Measurements from ENCODE around the gene RAB3A.

RAB3A gene, protein sequence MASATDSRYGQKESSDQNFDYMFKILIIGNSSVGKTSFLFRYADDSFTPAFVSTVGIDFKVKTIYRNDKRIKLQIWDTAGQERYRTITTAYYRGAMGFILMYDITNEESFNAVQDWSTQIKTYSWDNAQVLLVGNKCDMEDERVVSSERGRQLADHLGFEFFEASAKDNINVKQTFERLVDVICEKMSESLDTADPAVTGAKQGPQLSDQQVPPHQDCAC

DNA sequence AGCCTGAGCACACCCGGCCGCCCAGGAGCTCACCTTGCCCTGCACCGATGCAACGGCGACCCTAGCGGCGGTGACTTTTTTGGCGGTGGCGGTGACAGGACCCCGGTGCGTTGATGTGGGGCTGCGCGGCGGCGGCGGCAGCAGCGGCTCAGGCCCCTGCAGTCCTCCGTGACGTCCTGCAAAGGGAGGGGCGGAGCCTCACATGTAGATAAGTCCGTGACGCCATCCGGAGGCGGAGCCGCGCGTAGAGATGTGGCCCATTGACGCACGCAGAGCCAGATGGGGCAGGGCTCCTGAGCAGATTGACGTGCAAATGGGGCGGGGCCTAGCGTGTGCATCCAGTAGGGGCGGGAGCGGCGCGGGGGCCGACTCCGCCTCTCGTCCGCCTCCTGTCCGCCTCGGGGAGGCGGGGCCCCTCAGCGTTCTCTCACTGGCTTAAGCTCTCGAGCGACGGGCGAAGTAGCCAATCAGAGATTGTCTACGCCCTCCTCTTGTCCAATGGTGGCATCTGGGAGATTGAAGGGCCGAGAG, at the start of gene RAB3A:
RAB3A (minus strand) TSS at position 180 of the 531 bp plus-strand sequence. CDS start 1,302 bp downstream, outside the sequence.
- peak; percentile 98 to 99 for DNase-seq

DNA sequence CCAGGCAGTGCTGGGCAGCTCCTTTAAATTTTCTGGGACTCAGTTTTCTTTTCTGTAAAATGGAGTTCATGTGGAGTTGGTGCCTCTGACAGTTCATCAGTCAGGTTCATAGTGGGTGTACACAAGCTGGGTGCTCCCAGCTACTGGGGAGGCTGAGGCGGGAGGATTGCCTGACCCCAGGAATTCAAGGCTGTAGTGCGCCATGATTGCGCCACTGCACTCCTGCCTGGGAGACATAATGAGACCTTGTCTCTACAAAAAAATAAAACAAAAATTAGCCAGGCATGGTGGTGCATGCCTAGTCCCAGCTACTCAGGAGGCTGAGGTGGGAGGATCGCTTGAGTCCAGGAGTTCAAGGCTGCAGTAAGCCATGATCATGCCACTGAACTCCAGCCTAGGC, 49.3 kb upstream of the RAB3A start:
- no peak for DNase-seq

DNA sequence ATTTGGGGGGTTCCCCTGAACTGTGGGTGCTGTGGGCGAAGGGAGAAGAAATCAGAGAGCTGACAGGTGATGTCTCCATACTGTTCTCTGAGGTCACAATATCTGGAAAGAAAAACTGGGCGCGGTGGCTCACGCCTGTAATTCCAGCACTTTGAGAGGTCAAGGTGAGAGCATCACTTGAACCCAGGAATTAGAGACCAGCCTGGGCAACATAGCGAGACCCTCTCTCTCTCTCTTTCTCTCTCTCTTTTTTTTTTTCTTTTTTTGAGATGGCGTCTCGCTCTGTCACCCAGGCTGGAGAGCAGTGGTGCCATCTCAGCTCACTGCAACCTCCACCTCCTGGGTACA, 48.5 kb upstream of the RAB3A start:
- no peak for DNase-seq

DNA sequence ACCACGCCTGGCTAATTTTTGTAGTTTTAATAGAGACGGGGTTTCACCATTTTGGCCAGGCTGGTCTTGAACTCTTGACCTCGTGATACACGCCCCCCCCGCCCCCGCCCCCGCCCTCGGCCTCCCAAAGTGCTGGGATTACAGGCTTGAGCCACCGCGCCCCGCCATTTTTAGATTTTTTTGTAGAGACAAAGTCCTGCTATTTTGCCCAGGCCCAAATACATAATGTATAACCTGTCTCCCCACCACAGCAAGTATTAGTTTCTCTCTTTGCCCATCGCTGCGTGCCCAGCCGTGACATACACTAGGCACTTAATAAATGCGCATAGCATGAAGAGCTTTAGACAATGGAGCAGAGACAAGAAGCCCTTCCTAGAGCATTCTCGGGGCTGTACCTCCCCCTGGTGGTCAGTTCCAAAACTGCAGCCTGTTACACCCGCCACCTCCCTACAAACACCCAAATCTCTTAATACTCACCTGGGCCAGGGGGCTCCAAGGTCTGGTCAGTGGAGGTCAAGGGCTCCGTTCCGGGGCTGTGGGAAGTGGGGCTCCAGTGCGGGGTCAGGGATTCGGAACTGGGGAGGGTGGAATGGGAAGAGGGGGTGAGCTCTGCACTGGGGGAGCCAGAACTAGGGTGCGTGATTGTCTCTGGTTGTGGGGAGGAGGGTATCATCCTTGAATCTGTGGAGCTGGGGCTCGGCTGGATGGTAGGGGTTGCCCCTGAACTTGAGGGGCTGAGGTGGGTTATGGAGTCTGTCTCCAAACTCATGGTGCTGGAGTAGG, 47.9 kb upstream of the RAB3A start:
- peak; percentile 22 to 75 for DNase-seq

DNA sequence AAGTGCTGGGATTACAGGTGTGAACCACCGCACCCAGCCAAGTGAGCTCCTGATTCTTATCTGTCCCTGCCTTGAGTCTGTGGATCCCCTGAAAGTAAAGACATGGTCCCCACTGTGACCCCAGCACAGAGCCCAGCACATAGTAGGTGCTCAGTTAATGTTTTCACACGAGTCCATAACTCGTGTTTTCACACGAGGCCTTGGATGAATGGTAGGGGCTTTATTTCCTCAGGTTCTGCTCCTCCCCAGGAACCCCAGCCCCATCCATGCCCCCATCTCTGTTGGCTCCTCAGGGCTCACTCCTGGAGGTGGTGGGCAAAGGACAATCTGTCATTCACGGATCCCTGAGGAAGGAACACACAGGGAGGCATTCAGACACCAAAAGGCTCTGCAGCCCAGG, 46.0 kb upstream of the RAB3A start:
- DNase-seq: no peak

DNA sequence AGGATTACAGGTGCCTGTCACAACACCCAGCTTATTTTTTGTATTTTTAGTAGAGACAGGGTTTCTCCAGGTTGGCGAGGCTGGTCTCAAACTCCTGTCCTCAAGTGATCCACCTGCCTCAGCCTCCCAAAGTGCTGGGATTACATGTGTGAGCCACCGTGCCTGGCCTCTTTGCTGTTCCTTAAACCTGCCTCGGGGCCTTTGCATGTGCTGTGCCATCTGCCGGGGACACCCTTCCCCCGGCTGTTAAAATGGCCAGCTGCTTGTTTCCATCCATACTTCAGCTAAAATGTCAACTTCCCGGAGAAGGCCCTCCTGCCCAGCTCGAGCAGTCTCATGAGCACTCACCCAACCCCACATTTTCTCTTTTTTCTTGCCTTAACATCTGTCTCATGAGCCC, 41.5 kb upstream of the RAB3A start:
- no peak for DNase-seq

DNA sequence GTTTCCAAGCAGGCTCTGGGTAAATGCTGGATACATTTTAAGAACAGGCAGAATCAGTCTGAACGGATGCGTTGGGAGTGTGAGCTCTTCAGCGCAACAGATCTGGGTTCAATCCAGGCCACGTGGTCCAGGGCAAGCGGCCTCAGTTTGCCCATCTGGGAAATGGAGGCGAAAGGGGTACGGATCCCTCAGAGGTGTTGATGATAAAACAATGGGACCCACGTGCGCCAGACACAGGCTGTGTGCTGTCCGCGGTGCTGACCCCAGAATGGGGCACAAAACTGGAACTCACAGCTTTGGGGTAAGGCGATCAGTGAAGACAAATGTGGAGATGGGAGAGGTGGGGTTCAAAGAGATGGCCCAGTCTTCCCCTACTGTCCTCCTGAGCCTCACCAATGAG, 35.5 kb upstream of the RAB3A start:
- no peak for DNase-seq

DNA sequence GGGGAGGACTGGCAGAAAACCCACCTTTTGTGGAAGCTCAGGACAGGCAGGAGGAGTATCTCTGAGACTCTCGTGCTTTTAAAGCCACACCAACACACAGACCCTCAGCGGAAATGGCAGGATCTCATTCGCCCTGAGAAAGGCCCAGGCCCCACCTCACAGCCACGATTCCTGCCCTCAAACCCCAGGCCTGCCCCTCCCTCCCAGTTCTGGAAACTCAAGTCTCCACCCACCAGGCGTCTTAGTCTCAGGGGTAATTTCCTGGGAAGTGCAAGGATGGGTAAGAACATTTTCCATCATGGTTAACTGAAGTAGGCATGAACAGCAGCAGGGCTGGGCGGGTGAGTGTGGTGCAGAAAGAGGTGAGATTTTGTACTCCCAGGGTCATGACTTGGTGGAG, 30.4 kb upstream of the RAB3A start:
- DNase-seq: no peak

DNA sequence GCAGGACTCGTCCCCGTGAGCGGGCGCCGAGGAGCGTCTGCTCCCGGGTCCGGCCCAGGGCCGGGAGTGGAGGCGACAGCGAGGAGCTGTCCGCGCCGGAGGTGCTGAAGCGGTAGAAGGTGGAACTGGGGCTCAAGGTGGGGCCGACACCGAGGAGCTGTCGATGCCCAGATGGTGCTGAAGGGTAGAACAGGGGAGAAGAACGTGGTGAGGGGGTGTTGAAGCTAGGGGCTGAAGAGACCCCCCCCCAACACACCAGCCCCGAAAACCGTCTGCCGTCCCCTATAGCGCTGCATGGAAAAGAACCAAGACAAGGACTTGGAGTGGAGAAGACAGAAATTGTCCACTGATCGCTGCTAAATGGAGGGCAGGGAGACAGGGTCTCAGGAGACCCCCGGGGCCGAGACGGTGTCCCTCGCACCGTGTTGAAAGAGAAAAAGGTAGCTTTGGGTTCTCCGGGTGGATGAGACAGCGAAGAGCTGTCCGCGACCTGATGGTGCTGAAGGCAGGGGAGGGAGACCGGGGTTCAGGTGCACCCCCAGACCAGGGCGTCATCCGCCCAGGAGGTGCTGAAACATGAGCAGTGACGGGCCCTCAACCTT, 29.5 kb upstream of the RAB3A start:
- DNase-seq: no peak

DNA sequence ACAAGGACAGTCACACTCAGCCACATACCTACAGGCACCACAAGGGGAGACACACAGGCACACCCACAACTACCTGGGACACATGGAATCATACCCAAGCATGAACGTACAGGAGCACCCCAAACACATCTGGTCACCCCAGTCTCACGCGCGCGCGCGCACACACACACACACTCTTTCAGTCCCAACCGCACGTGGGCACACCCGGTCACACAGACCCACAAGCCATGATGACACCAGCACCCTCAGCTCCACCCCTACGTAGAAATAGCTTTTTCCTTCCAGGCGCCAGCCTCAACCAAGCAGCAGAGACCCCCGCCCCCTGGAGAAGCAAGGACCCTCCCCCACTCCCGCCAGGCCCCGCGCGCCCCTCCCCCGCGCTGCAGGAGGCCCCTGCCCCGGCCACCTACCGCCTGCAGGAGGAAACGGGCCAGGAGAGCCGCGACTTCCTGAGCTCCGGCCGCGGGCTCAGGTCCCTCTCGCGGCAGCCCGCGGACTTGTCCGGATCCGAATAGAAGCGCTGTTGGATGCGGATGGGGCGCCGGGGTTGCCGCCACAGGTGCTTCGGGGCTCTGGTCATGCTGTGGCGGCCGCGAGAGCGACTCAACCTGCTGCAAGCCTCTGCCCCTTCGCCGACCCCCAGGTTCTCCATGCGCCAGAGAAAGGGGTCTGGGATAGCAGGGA, 28.8 kb upstream of the RAB3A start:
- DNase-seq: no peak

DNA sequence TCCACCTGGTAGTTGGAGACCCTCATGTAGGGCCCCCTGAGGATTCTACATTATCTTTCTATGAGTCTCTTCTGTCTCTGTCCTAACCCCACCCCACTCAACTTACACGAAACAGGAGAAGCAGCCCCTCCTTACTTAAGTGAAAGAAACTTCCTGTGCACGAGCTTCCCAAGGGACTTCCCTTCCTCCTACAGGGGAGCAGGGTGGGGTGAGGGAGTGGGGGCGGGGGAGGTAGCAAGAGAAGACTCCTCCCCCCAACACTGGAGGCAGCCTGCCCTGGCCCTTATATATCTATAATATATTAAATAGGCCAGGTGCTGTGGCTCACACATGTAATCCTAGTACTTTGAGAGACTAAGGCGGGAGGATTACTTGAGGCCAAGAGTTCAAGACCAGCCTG, 27.9 kb upstream of the RAB3A start:
- no peak for DNase-seq

DNA sequence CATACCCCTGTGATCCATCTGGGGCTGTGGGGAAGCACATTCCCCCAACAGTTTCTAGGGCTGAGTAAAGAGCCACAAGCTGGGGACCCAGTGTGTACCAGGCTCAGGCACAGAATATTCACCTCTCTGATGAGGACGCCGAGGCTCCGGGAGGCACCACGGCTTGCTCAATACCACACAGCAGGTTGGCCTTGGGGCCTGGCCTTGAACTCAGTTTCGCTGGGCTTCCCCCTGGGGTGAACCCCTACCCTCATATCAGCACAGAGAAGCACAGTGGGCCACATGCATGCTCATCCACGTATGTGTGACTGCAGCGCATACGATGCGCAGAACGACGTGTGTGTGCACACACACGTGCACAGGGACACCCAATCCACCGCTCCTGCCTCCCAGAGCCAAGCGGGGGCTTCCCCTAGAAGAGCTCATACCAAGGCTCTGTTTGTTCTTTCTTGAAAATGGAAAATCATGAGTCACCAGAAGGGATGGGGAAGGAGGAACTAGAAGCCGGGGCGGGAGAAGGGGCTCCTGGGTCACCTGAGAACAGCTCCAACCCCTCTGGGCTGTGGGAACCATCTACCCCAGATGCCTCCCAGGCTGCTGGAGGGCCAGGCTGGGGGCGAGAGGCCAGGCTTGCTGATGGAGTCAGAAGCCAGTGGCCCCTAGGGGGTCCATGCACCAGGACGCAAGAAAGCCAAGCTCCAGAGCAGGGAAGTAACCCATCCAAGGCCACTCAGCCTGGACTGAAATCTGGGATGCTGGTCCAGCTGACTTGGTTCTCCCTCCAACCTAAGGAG, 27.3 kb upstream of the RAB3A start:
- DNase-seq: no peak

DNA sequence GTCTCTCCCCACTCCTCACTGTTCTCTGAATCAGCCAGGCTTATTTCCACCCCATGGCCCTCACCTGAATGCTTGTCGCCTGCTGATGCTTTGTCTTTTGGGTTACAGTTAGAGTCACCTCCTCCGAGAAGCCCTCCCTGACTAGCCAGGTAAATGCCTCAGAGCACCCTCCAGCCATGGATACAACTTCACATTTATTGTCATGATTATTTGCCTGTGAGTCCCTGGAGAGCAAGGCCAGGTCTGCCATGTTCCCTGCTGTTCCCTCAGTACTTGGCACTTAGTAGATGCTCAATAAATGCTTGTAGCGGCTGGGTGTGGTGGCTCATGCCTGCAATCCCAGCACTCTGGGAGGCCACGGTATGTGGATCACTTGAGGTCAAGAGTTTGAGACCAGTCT, 26.1 kb upstream of the RAB3A start:
- DNase-seq: no peak

DNA sequence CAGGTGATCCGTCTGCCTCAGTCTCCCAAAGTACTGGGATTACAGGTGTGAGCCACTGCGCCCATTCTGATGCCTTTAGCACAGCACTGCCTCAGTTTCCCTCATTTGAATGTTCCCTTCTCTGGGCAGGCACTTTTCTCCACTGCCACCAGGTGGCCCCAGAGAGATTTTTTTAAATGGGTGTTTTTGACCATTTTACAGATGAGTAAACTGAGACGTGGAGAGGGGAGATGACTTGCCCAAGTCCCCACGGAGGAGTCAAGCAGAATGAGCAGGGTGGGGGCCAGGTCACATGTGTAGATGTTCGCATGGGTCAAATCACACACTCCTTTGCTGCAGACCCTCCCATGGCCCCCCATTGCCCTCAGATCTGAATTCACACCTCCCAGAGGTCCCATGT, 25.6 kb upstream of the RAB3A start:
- DNase-seq: no peak

DNA sequence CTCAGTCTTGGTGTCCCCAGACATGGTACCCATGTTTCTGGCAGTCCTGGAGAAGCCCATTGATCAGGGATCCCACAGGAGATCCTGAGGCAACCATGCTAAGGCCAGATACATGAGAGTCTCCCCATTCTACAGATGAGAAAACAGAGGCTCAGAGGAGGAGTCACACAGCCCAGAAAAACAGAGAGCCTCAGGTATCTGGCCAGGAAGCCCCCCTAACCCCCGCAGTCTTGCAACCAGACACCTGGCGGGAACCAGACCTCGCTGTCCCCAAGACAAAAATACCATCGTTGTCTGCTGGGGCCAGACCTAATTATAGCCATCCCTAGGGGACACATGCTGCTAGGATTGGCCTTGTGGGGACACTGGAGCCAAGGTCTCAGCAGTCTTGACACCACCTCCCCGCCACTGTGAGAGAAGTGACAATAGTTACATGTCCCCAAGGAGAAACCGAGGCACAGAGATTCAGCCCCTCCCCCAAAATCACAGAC, 24.0 kb upstream of the RAB3A start:
- no peak for DNase-seq

DNA sequence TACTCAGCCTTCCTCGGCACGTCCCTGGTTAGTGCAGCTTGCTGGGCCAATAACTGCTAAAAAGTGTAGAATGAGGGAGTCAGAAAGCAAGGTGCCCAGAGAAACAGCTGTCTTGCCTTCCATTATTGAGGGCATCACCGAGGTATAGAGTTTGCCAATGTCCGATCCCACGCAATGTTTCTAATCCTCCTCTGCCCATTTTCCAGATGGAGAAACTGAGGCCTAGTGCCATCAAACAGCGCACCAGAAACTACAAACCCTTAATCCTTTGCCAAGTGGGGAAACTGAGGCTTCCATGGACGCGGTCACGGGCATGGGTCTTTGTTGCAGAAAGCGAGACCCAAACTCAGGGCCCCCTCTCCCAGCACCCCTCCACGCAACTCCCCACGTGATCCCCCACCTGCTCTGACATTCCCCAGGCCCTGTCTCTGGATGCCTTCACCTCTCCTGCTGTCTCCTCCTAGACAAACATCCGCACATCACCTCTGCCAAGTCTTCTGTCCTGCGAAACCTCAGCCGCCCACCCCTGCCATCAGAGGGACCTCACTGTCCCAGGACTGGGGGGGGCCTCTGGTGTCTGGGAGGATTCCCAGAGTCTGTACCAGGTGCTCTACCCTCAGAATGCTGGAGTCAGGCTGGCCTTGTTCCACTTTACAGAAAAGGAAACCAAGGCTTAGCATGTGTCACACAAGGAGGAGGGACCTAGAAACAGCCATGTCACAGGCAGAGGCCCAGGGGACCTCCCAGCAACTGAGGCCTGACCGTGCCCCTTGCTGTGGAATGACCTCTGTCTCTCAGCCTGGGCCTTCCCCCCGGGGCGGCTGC, 23.3 kb upstream of the RAB3A start:
- no peak for DNase-seq

DNA sequence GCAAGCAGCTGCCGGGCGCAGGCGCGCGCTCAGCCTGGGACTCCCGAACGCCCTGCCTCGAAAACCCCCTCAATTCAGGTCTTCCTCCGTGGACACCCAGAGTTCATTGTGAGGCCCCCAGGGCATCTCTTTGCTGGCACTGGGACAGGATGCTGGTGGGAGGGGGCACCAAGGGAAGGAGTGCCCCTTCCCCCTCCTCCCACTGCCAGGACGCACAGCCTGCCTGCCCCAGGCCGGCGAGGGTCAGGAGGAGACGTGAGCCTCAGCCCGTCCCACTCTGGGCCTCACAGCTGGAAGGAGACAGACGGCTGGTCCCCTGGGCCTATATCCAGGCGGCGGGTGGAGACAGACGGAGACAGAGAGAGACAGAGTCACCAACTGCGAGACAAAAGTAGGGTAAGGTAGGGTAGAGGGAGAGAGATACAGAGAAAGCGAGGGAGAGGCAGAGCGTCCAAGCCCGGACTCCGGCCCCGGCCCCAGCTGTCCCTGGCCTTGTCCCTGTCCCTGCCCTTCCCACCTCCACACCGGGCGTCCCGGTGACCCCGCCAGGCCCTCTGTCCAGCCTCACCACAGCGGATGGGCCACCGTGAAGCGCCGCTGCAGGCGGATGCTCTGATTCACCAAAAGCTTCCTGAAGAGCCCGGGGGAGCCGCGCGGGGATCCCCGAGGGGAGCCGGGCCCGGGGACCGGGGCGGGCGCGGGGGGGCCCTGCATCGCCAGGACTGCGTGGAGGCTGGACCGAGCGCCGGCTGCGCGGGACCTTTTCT, 22.0 kb upstream of the RAB3A start, which contains the start of gene PDE4C:
PDE4C (minus strand) TSS at position 737 of the 767 bp plus-strand sequence; CDS start at position 714, 23 bp downstream.
- no peak for DNase-seq

DNA sequence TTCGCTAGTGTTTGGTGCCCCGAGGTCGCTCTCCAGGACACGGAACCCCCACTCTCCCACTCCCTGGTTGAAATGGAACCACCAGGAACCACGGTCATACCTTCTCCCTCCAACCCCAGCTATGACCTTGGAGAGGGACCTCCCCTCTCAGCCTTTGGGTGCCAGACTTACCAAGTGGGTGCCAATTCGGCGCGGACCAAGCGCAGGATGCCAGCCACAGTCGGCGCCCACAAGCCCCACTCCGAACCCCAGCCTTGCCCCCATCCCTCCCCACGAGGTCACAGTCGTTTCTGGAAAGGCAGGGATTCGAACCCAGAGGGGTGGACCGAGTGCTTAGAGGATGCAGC, 21.5 kb upstream of the RAB3A start:
- DNase-seq: no peak

DNA sequence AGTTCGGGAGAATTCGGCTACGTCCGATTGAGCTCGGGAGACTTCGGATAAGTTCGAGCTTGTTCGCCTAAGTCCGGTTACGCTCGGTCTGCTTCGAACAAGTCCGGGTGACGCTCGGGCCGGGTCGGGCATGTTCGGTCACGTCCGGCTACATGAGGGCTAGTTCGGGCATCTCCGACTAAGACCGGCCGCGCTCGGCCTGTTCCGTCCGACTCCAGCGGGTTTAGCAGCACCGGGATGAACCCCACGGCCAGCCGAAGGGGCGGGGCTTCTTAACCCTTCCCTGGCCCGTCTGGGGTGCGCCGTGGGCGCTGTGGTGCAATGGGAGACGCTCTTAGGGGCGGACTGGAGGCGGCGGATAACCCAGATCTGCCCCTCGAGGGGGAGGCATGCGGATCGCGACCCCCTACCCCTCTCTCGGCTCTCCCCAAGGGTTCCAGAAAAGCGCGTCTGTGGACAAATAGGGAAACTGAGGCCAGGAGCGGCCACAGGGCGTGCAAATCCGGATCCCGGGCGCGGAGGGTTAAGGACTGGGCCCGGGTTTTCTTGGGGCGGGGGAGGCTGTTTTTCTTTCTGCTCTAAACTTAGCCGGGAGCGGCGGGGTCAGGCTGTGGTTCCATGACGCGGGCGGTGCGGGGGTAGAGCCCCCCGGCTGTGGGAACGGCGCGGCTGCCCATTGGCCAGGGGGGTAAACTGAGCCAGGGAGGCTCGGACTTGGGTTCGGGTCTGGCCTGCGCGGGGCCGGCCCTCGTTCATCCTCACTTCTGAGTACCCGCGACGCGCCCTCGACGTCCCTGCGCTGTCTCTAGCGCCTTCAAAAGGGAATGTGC, 20.9 kb upstream of the RAB3A start:
- peak; percentile 95 to 97 for DNase-seq
